Measurements from ENCODE around the gene GAS2.

The GAS2 gene

GRCh38 chr11:22808571-22809197, 142.3 kb downstream of the GAS2 start:
- Histone ChIP-seq H3K4me2 (peak overlapping the region; percentile 30 to 76 (median 58); a peak in 20 of 22 replicates), H3K4me3 (no peak overlapping the region), H3K9ac (0 out of 22 replicates have a peak overlapping the region, but pooled peaks of 2 of the 11 experiments have one; percentile 20 to 30), H3K36me3 (peaks cover 0 to 13% (median 0%) of the 10 kb centered on the region in 11 experiments; a peak in 5 of 22 replicates), H3K27ac (peak overlapping the region in 8 of 11 experiments; percentile 28 to 73 (median 59); a peak in 14 of 22 replicates), H4K20me1 (no peaks in the 10 kb centered on the region), H3K27me3 (no peaks in the 10 kb centered on the region), H3K4me1 (peaks cover 14 to 26% (median 22%) of the 10 kb centered on the region in 10 experiments), H3K9me3 (replicated peaks in 1 of 11) (peaks cover 22 to 33% (median 29%) of the 10 kb centered on the region in 11 experiments)
- no peak for TF ChIP-seq Cebpa-rat (IDR thresholded peaks at IDR 0.05)

- Histone ChIP-seq H3K4me3 (peak overlapping the region in 1 of 10 experiments; percentile 1; a peak in 1 of 20 replicates), H3K36me3 (peaks cover 0 to 13% (median 0%) of the 10 kb centered on the region in 11 experiments; a peak in 5 of 22 replicates), H3K4me2 (no peak overlapping the region), H3K27me3 (no peaks in the 10 kb centered on the region), H3K9me3 (replicated peaks in 1 of 11) (peaks cover 22 to 33% (median 29%) of the 10 kb centered on the region in 11 experiments), H4K20me1 (no peaks in the 10 kb centered on the region), H3K9ac (no peak overlapping the region), H3K27ac (0 out of 22 replicates have a peak overlapping the region, but pooled peaks of 1 of the 11 experiments have one; percentile 7), H3K4me1 (peaks cover 14 to 26% (median 22%) of the 10 kb centered on the region in 10 experiments)
- no peak for TF ChIP-seq Cebpa-rat (IDR thresholded peaks at IDR 0.05)
Measured at GRCh38 chr11:22809893-22810292, 143.5 kb downstream of the GAS2 start.

GRCh38 chr11:22822203-22822602, 155.8 kb downstream of the GAS2 start:
- Histone ChIP-seq H4K20me1 (no peaks in the 10 kb centered on the region), H3K27me3 (no peaks in the 10 kb centered on the region), H3K36me3 (peaks cover 0 to 87% (median 50%) of the 10 kb centered on the region in 11 experiments; a peak in 18 of 22 replicates), H3K27ac (no peak overlapping the region), H3K4me1 (peaks cover 0 to 3% (median 0%) of the 10 kb centered on the region in 10 experiments; a peak in 2 of 20 replicates), H3K4me3 (no peak overlapping the region), H3K4me2 (no peak overlapping the region), H3K9me3 (replicated peaks in 1 of 11) (no peaks in the 10 kb centered on the region), H3K9ac (no peak overlapping the region)
- TF ChIP-seq Cebpa-rat (IDR thresholded peaks at IDR 0.05) = no peak

- no peaks in the 10 kb centered on the region for H3K9me3 ChIP-seq (replicated peaks in 1 of 11)
- peak overlapping the region; percentile 65 to 89 (median 82) for H3K4me2 ChIP-seq
- peaks cover 9 to 50% (median 32%) of the 10 kb centered on the region in 10 experiments; a peak in 18 of 20 replicates for H3K4me1 ChIP-seq
- no peaks in the 10 kb centered on the region; a peak in 1 of 22 replicates for H4K20me1 ChIP-seq
- H3K27ac ChIP-seq = peak overlapping the region in 8 of 11 experiments; percentile 78 to 87 (median 84); a peak in 15 of 22 replicates
- H3K4me3 ChIP-seq = peak overlapping the region; percentile 78 to 99 (median 86); a peak in 18 of 20 replicates
- H3K27me3 ChIP-seq = no peaks in the 10 kb centered on the region
- no peak for TF ChIP-seq Cebpa-rat (IDR thresholded peaks at IDR 0.05)
- H3K36me3 ChIP-seq = peaks cover 0 to 33% (median 26%) of the 10 kb centered on the region in 11 experiments; a peak in 18 of 22 replicates
- peak overlapping the region in 8 of 11 experiments; percentile 78 to 88 (median 86); a peak in 17 of 22 replicates for H3K9ac ChIP-seq
Measured at GRCh38 chr11:22828373-22828772, 162.0 kb downstream of the GAS2 start.

DNA sequence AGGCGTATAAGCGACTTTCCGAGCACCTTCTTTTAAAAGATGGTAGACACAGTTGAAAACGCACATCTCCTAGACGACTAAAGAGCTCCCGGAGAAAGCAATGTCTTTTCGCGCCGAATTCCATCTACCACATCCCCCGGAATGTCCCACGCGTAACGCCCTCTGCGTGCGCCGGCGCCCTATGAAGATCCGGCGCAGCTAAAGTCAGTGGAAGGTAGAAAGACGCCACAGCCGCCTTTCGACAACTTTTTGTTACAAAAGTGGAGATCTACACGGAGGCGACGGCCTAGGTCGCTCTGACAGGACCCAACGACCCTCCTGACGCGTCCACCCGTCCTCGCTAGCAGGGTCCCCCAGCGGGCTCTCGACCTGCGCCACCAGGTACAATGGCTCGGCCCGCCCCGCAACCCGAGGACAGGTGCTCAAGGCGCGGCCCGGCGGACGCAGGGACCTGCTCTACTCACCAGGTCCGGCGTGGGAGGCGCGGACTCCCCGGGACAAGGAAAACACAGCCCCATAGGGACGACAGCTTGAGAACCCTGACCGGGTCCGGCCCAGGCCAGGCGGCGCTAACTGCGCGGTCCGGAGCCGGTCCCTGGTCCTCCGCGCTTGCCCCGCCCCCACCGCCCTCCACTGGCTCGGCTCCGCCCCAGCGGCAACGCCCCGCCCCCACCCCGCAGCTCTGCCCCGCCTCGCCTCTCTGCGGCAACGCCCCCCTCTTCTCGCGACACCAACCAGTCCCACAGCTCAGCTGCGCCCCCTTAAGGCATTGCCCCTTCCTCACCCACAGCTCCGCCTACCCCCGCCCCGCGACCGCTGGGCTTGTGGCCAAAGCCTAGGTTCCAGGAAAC, 163.0 kb downstream of the GAS2 start, which contains the start of gene SVIP:
SVIP (minus strand) TSS at position 571 of the 851 bp plus-strand sequence; CDS start at position 518, 53 bp downstream.
- Histone ChIP-seq H3K9me3 (replicated peaks in 1 of 11) (peaks cover 0 to 4% (median under 1%) of the 10 kb centered on the region in 11 experiments; a peak in 5 of 22 replicates), H3K4me3 (peak within 1 kb of the TSS; percentile 78 to 99 (median 86)), H4K20me1 (no peaks in the 10 kb centered on the region; a peak in 1 of 22 replicates), H3K27ac (peak within 1 kb of the TSS; percentile 38 to 87 (median 83); a peak in 21 of 22 replicates), H3K36me3 (peaks cover 0 to 25% (median 20%) of the 10 kb centered on the region in 11 experiments; a peak in 15 of 22 replicates), H3K9ac (peak within 1 kb of the TSS; percentile 78 to 88 (median 84)), H3K27me3 (no peaks in the 10 kb centered on the region), H3K4me1 (peaks cover 9 to 50% (median 32%) of the 10 kb centered on the region in 10 experiments; a peak in 18 of 20 replicates), H3K4me2 (peak within 1 kb of the TSS; percentile 65 to 89 (median 82))
- no peak for TF ChIP-seq Cebpa-rat (IDR thresholded peaks at IDR 0.05)

DNA sequence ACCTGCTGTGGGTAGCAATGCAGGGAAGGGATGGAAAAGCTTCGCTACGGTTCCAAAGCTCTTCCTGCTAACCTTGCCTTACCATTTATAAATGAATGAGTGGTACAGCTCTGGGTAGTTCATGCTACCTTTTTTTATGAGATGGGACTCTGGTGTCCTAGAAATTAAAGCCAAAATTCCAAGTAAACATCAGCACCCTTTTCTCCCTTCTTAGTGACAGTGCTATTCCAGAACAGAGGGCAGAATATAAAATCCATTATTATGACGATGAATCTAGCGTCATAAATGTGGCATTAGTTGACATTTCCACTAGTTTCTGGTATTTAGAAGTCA, 163.6 kb downstream of the GAS2 start:
- Histone ChIP-seq H3K9ac (peak overlapping the region in 1 of 11 experiments; percentile 30; a peak in 1 of 22 replicates), H3K4me3 (peak overlapping the region in 8 of 10 experiments; percentile 80 to 99 (median 88); a peak in 14 of 20 replicates), H3K9me3 (replicated peaks in 1 of 11) (peaks cover 0 to 10% (median 7%) of the 10 kb centered on the region in 11 experiments; a peak in 7 of 22 replicates), H3K4me2 (peak overlapping the region; percentile 46 to 89 (median 74); a peak in 21 of 22 replicates), H3K36me3 (peaks cover 0 to 20% (median 14%) of the 10 kb centered on the region in 11 experiments; a peak in 15 of 22 replicates), H3K27ac (peak overlapping the region in 8 of 11 experiments; percentile 35 to 62 (median 56); a peak in 14 of 22 replicates), H3K27me3 (no peaks in the 10 kb centered on the region), H4K20me1 (no peaks in the 10 kb centered on the region; a peak in 1 of 22 replicates), H3K4me1 (peaks cover 9 to 50% (median 32%) of the 10 kb centered on the region in 10 experiments; a peak in 18 of 20 replicates)
- no peak for TF ChIP-seq Cebpa-rat (IDR thresholded peaks at IDR 0.05)

DNA sequence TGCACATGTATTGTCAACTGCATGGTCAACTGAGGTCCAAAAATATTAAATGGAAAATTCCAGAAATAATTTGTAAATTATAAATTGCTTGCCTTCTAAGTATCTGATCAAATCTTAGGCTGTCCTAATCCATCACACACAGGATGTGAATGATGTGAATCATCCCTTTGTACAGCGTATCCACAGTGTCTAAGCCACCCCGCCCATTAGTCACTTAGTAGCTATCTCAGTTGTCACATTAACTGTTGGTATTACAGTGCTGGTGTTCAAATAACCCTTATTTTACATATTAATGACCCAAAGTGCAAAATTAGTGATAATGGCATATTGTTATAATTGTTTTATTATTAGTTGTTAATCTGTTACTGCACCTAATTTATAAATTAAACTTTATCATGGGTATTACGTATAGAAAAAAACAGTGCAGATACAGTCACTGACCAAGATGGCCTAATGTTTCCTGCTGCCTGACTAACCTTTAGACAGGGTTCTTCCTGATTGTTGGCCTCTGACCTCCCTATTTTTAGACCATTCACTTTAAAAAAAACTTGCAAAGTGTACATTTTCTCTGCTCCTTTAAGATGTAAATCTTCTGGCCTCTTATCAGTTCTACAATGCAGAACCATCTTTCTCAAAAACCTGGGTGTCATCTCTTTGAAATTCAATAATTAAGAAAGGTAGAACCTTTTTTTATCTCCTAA, 166.1 kb downstream of the GAS2 start:
- Histone ChIP-seq H3K27me3 (no peaks in the 10 kb centered on the region), H3K9ac (no peak overlapping the region), H3K27ac (no peak overlapping the region), H3K36me3 (no peaks in the 10 kb centered on the region), H3K9me3 (replicated peaks in 1 of 11) (peaks cover 0 to 14% (median 8%) of the 10 kb centered on the region in 11 experiments; a peak in 7 of 22 replicates), H3K4me1 (peaks cover 9 to 46% (median 32%) of the 10 kb centered on the region in 10 experiments; a peak in 18 of 20 replicates), H3K4me2 (peak overlapping the region in 7 of 11 experiments; percentile 4 to 46 (median 26); a peak in 8 of 22 replicates), H4K20me1 (no peaks in the 10 kb centered on the region; a peak in 1 of 22 replicates), H3K4me3 (no peak overlapping the region)
- no peak for TF ChIP-seq Cebpa-rat (IDR thresholded peaks at IDR 0.05)

GRCh38 chr11:22846726-22847125, 180.3 kb downstream of the GAS2 start:
- H3K4me1 ChIP-seq = peaks cover 0 to 8% (median 0%) of the 10 kb centered on the region in 10 experiments; a peak in 4 of 20 replicates
- no peaks in the 10 kb centered on the region for H3K36me3 ChIP-seq
- H3K27me3 ChIP-seq = no peaks in the 10 kb centered on the region
- H3K9me3 ChIP-seq (replicated peaks in 1 of 11) = peaks cover 0 to 7% (median 5%) of the 10 kb centered on the region in 11 experiments; a peak in 3 of 22 replicates
- no peak overlapping the region for H3K4me3 ChIP-seq
- H3K9ac ChIP-seq = no peak overlapping the region
- no peak for TF ChIP-seq Cebpa-rat (IDR thresholded peaks at IDR 0.05)
- H3K4me2 ChIP-seq = no peak overlapping the region
- H4K20me1 ChIP-seq = no peaks in the 10 kb centered on the region
- H3K27ac ChIP-seq = no peak overlapping the region

Data from BLaER1 treated with 17β-estradiol and CSF1 and Interleukin-3, amounts not matched to agents 10 nM and 100 nM (cell line).